ENCODE data around the gene EP300.

EP300 gene

DNA sequence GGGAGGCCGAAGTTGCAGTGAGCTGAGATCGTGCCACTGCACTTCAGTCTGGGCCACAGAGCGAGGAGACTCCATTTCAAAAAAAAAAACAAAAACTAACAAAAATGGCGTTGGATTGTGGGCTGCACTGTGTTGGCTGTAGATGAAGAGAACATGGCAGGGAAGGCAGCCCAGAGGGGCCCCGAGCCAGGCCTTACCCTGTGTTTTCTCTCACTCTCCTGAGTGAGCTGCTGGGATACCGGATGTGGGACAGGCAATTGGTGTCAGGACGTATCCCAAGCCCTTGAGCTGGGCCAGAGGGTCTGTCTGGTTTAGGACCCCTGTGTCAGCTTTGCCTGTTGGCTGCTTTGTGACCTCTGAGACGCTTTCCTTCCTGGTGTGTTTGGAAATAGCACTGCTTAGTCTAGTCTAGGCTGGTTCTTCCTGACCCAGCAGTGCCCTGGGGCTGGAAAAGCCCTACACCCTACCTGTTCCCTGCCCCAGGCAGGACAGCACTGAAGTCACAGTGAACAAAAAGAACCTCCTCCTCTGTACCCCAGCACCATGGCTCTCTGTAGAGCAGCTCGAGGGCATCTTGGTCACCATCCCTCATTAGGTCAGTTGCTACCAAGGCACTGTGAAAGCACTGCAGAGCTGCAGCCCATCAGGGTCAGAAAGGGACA lies 130.6 kb downstream of the EP300 start:
- no peaks in the 10 kb centered on the region for H3K9me3 ChIP-seq (ENCODE audit: control insufficient read depth in 2 of 2, low read length in 2 of 2)
- H3K36me3 ChIP-seq (ENCODE audit: control insufficient read depth in 2 of 2, insufficient read depth in 2 of 2, low read length in 2 of 2): peaks cover 52 to 63% of the 10 kb centered on the region in 2 donors
- H3K4me3 ChIP-seq (ENCODE audit: low read length in 2 of 2): no peak overlapping the region
- no peak overlapping the region for H3K27ac ChIP-seq (ENCODE audit: low read depth in 2 of 2, low read length in 2 of 2)
- no peaks in the 10 kb centered on the region for H3K27me3 ChIP-seq (ENCODE audit: control insufficient read depth in 2 of 2, insufficient read depth in 2 of 2, low read length in 2 of 2)
- no peak overlapping the region for H3K9ac ChIP-seq (ENCODE audit: low read depth in 1 of 2, low read length in 2 of 2)
- no peaks in the 10 kb centered on the region for H3K4me1 ChIP-seq (ENCODE audit: control insufficient read depth in 2 of 2, insufficient read depth in 2 of 2, low read length in 2 of 2)

DNA sequence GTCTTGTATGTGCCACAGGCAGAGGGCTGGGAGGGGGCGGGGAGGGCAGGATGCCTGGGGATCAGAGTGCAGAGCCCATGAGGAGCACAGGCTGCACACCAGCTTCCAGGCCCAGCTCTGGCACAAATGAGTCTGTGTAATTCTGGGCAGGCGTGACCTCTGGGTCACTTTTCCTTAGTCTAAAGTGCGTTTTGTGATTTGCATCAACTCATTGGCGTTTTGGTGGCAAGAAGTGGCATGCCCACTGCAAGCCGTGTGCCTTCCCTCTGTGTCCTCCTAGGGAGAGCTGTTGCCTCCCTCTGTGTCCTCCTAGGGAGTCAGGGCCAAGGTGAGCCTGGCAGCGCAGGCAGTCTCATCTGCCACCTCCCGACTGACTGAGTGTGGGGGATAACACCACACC lies 131.1 kb downstream of the EP300 start:
- H3K4me1 ChIP-seq (ENCODE audit: control insufficient read depth in 2 of 2, insufficient read depth in 2 of 2, low read length in 2 of 2): no peaks in the 10 kb centered on the region
- H3K9me3 ChIP-seq (ENCODE audit: control insufficient read depth in 2 of 2, low read length in 2 of 2): no peaks in the 10 kb centered on the region
- no peak overlapping the region for H3K27ac ChIP-seq (ENCODE audit: low read depth in 2 of 2, low read length in 2 of 2)
- H3K27me3 ChIP-seq (ENCODE audit: control insufficient read depth in 2 of 2, insufficient read depth in 2 of 2, low read length in 2 of 2): no peaks in the 10 kb centered on the region
- peaks cover 54 to 65% of the 10 kb centered on the region in 2 donors for H3K36me3 ChIP-seq (ENCODE audit: control insufficient read depth in 2 of 2, insufficient read depth in 2 of 2, low read length in 2 of 2)
- no peak overlapping the region for H3K9ac ChIP-seq (ENCODE audit: low read depth in 1 of 2, low read length in 2 of 2)
- H3K4me3 ChIP-seq (ENCODE audit: low read length in 2 of 2): no peak overlapping the region

DNA sequence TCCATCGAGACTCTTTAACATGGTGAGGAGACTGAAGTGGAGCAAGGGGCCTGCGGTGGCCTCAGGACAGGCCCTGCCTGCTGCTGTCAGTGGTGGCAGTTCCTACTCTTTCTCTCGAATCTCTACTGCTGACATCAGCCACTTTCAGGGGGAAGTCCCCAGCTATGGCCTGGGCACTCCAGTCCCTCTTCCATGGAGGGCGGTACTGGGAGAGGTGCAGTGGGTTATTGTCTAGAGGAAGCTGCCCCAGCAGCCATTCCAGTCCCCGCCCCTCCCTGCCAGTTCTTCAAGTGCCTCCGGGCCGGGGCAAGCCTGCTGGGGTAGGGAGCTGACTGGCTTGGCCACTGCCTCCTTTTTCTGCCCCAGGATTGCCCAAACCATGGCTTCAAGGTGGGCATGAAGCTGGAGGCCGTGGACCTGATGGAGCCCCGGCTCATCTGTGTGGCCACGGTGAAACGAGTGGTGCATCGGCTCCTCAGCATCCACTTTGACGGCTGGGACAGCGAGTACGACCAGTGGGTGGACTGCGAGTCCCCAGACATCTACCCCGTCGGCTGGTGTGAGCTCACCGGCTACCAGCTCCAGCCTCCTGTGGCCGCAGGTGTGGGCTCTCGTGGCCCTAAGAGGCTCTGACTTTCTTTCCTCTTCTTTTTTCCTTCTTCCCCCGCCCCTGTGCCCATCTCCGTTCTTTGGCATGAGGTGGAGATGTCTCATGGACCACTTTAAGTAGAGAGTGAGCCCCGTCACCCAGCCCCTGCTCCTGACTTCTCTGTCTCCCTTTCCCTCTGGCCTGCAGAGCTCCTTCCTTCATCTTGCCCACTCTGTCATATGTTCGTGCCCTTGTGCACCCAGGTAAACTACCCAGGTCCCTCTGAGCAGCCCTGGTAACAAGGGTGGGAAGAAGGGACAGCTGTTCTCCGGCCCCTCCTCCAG lies 134.6 kb downstream of the EP300 start:
- Histone ChIP-seq H3K27ac (ENCODE audit: low read depth in 2 of 2, low read length in 2 of 2) (no peak overlapping the region), H3K4me3 (ENCODE audit: low read length in 2 of 2) (no peak overlapping the region), H3K9me3 (ENCODE audit: control insufficient read depth in 2 of 2, low read length in 2 of 2) (no peaks in the 10 kb centered on the region), H3K36me3 (ENCODE audit: control insufficient read depth in 2 of 2, insufficient read depth in 2 of 2, low read length in 2 of 2) (peaks cover 48 to 63% of the 10 kb centered on the region in 2 donors), H3K4me1 (ENCODE audit: control insufficient read depth in 2 of 2, insufficient read depth in 2 of 2, low read length in 2 of 2) (no peaks in the 10 kb centered on the region), H3K27me3 (ENCODE audit: control insufficient read depth in 2 of 2, insufficient read depth in 2 of 2, low read length in 2 of 2) (no peaks in the 10 kb centered on the region), H3K9ac (ENCODE audit: low read depth in 1 of 2, low read length in 2 of 2) (no peak overlapping the region)

DNA sequence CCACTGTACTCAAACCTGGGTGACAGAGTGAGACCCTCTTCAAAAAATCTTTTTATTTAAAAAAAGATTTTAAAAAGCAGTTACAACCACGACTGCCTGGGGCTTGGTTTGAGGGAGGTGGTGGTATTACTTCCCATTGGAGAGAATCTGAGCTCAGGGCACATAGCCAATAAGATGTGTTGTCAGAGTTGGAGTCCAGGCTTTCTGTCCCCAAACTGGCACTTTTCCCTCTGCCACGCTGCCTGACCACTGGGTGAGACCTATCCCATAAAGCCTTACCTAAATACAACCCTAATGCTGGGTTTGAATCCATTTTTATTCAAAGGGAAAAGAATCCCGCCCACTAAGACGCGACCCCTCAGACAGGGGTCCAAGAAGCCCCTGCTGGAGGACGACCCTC lies 136.8 kb downstream of the EP300 start:
- Histone ChIP-seq H3K36me3 (ENCODE audit: control insufficient read depth in 2 of 2, insufficient read depth in 2 of 2, low read length in 2 of 2) (peaks cover 37 to 49% of the 10 kb centered on the region in 2 donors), H3K27me3 (ENCODE audit: control insufficient read depth in 2 of 2, insufficient read depth in 2 of 2, low read length in 2 of 2) (no peaks in the 10 kb centered on the region), H3K27ac (ENCODE audit: low read depth in 2 of 2, low read length in 2 of 2) (no peak overlapping the region), H3K4me1 (ENCODE audit: control insufficient read depth in 2 of 2, insufficient read depth in 2 of 2, low read length in 2 of 2) (no peaks in the 10 kb centered on the region), H3K4me3 (ENCODE audit: low read length in 2 of 2) (no peak overlapping the region), H3K9ac (ENCODE audit: low read depth in 1 of 2, low read length in 2 of 2) (no peak overlapping the region), H3K9me3 (ENCODE audit: control insufficient read depth in 2 of 2, low read length in 2 of 2) (no peaks in the 10 kb centered on the region)
